Measurements from ENCODE around the gene OR10A2. TPM values are rescaled to one million over a fixed set of nuclear protein-coding genes. Genes with fewer than 3 reads are reported as not detected.
"Not testable (repeated sequence)": the region's sequence is repeated elsewhere in the genome, so short reads cannot be mapped to it uniquely, and the experiment has no call there.

Gene OR10A2
- total RNA-seq, 1 donor from 2014 or later: not detected

GRCh38 chr11:6843670-6844069 lies 19.2 kb upstream of the OR10A2 start:
- Mint-ChIP-seq H3K36me3 (ENCODE audit: low read depth) (peaks cover 6% of the 10 kb centered on the region), H3K4me1 (peaks cover 13% of the 10 kb centered on the region), H3K27ac (ENCODE audit: unreplicated experiment) (peak overlapping the region; percentile 75), H3K27me3 (ENCODE audit: low read depth) (no peaks in the 10 kb centered on the region), H3K9me3 (peaks cover 14% of the 10 kb centered on the region), H3K4me3 (no peak overlapping the region)
- DNase-seq (ENCODE audit: low read depth, low spot score): no peak
- TF ChIP-seq, protein P1, sequence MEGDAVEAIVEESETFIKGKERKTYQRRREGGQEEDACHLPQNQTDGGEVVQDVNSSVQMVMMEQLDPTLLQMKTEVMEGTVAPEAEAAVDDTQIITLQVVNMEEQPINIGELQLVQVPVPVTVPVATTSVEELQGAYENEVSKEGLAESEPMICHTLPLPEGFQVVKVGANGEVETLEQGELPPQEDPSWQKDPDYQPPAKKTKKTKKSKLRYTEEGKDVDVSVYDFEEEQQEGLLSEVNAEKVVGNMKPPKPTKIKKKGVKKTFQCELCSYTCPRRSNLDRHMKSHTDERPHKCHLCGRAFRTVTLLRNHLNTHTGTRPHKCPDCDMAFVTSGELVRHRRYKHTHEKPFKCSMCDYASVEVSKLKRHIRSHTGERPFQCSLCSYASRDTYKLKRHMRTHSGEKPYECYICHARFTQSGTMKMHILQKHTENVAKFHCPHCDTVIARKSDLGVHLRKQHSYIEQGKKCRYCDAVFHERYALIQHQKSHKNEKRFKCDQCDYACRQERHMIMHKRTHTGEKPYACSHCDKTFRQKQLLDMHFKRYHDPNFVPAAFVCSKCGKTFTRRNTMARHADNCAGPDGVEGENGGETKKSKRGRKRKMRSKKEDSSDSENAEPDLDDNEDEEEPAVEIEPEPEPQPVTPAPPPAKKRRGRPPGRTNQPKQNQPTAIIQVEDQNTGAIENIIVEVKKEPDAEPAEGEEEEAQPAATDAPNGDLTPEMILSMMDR (conservative IDR thresholded peaks at IDR 0.05): no peak

DNA sequence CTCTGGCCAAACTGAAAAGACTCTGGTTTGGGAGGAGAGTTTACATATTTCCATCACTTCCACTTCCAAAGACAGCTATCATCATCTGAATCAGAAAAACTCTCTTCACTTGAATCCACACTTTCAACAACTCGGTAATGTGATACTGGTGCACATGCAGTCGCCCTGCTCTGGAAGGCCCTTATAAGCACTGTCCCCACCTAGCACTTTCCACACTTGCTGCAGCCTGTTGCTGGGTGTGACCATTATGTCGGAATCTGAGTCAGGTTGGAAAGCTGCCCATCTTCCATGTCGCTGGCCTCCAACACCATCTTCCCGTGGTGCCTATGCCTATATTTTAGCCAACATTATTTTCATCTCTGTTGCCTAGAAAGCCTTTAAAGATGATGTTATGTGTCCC lies 18.5 kb upstream of the OR10A2 start:
- no peaks in the 10 kb centered on the region for H3K27me3 Mint-ChIP-seq (ENCODE audit: low read depth)
- peaks cover 13% of the 10 kb centered on the region for H3K4me1 Mint-ChIP-seq
- H3K27ac Mint-ChIP-seq (ENCODE audit: unreplicated experiment): no peak overlapping the region
- peaks cover 6% of the 10 kb centered on the region for H3K36me3 Mint-ChIP-seq (ENCODE audit: low read depth)
- DNase-seq (ENCODE audit: low read depth, low spot score): no peak
- TF ChIP-seq, protein P1 (conservative IDR thresholded peaks at IDR 0.05): no peak
- no peak overlapping the region for H3K4me3 Mint-ChIP-seq
- peaks cover 16% of the 10 kb centered on the region for H3K9me3 Mint-ChIP-seq

- H3K27ac Mint-ChIP-seq (ENCODE audit: unreplicated experiment): peak within 1 kb of the TSS; percentile 8
- H3K9me3 Mint-ChIP-seq: peaks cover 18% of the 10 kb centered on the region
- TF ChIP-seq, protein P1 (conservative IDR thresholded peaks at IDR 0.05): no peak
- peaks cover 9% of the 10 kb centered on the region for H3K36me3 Mint-ChIP-seq (ENCODE audit: low read depth)
- H3K27me3 Mint-ChIP-seq (ENCODE audit: low read depth): no peaks in the 10 kb centered on the region
- H3K4me1 Mint-ChIP-seq: peaks cover 13% of the 10 kb centered on the region
- H3K4me3 Mint-ChIP-seq: no peak within 1 kb of the TSS
- DNase-seq (ENCODE audit: low read depth, low spot score): no peak
Observed at GRCh38 chr11:6845383-6845782, 17.5 kb upstream of the OR10A2 start, which contains the start of gene OR10A5. Gene OR10A5 (plus strand): TSS chr11:6845683. CDS start chr11:6845683, 0 bp downstream.

DNA sequence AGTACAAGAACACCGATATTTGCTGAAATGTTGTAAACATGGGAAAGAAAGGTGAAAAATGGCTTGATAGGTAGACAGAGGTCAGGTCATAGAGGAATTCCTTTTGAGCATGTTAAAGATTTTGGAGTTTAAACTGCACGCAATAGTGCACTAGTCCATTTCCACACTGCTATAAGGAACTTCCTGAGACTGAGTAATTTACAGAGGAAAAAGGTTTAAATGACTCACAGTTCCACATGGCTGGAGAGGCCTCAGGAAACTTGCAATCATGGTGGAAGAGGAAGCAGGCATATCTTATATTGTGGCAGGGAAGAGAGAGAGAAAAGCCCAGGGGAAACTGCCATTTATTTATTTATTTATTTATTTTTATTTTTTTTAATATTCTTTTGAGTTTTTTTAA lies 12.3 kb upstream of the OR10A2 start:
- Mint-ChIP-seq H3K27ac (ENCODE audit: unreplicated experiment) (no peak overlapping the region), H3K4me3 (no peak overlapping the region), H3K36me3 (ENCODE audit: low read depth) (peaks cover 14% of the 10 kb centered on the region), H3K4me1 (no peaks in the 10 kb centered on the region), H3K9me3 (peaks cover 21% of the 10 kb centered on the region), H3K27me3 (ENCODE audit: low read depth) (no peaks in the 10 kb centered on the region)
- no peak for DNase-seq (ENCODE audit: low read depth, low spot score)
- TF ChIP-seq, protein P1 (conservative IDR thresholded peaks at IDR 0.05): no peak

- Mint-ChIP-seq H3K36me3 (ENCODE audit: low read depth) (peaks cover 19% of the 10 kb centered on the region), H3K9me3 (peaks cover 13% of the 10 kb centered on the region)
- H3K27ac Mint-ChIP-seq (ENCODE audit: unreplicated experiment); H3K4me1 Mint-ChIP-seq; DNase-seq (ENCODE audit: low read depth, low spot score); H3K27me3 Mint-ChIP-seq (ENCODE audit: low read depth); H3K4me3 Mint-ChIP-seq: not testable (repeated sequence)
Observed at GRCh38 chr11:6854801-6855200, 8.1 kb upstream of the OR10A2 start.

- TF ChIP-seq, protein P1 (conservative IDR thresholded peaks at IDR 0.05): no peak
- H3K27me3 Mint-ChIP-seq (ENCODE audit: low read depth): no peaks in the 10 kb centered on the region
- no peak overlapping the region for H3K27ac Mint-ChIP-seq (ENCODE audit: unreplicated experiment)
- H3K4me3 Mint-ChIP-seq: no peak overlapping the region
- H3K4me1 Mint-ChIP-seq: no peaks in the 10 kb centered on the region
- H3K36me3 Mint-ChIP-seq (ENCODE audit: low read depth): peaks cover 13% of the 10 kb centered on the region
- no peak for DNase-seq (ENCODE audit: low read depth, low spot score)
- H3K9me3 Mint-ChIP-seq: peaks cover 15% of the 10 kb centered on the region
Observed at GRCh38 chr11:6855971-6856541, 6.8 kb upstream of the OR10A2 start.
